Thoracic aorta (tissue), 2 donors: ENCODE data around the gene WNT7B. TPM values are rescaled to one million over a fixed set of nuclear protein-coding genes. Genes with fewer than 3 reads are reported as not detected.

Experiments used
- ATAC-seq: fragments of 150-250 bp; one replicate; pipeline ENCODE4 v1.8.0; 2017; ENCODE audit warnings: low read depth; ENCODE audit not compliant: insufficient number of reproducible peaks, low FRiP score
- DNase-seq: peaks from one replicate; pipeline ENCODE4 v3.0.0-alpha.2; 2020; ENCODE audit warnings: low spot score
- H3K27ac ChIP-seq, 2 donors: fragments of 200-600 bp; sonication (generic); 1 replicate in 1 of 2; 2 replicates in 1 of 2; pipeline ENCODE4 v1.5.1; 2016; ENCODE audit warnings: mild to moderate bottlenecking in 2 of 2, moderate library complexity in 2 of 2
- H3K27me3 ChIP-seq: fragments of 200-600 bp; sonication (generic); replicated peaks from 2 replicates; pipeline ENCODE4 v1.6.0; 2016; ENCODE audit warnings: mild to moderate bottlenecking; ENCODE audit not compliant: insufficient read depth
- H3K36me3 ChIP-seq: fragments of 200-600 bp; sonication (generic); one replicate; pipeline ENCODE4 v1.5.1; 2016
- H3K4me1 ChIP-seq, 2 donors: fragments of 200-600 bp; sonication (generic); 1 replicate in 1 of 2; 2 replicates in 1 of 2; pipeline versions ENCODE4 v1.5.1 to v1.6.0; 2016; ENCODE audit warnings: low read depth in 2 of 2, mild to moderate bottlenecking in 1 of 2; ENCODE audit not compliant: control insufficient read depth in 1 of 2
- H3K4me3 ChIP-seq: fragments of 200-600 bp; sonication (generic); 2 replicates; pipeline ENCODE4 v1.5.1; 2016; ENCODE audit warnings: mild to moderate bottlenecking
- H3K9me3 ChIP-seq: fragments of 200-600 bp; sonication (generic); 2 replicates; pipeline ENCODE4 v1.5.1; 2016
- CTCF ChIP-seq: fragments of 200-600 bp; sonication (generic); IDR thresholded peaks from one replicate; pipeline ENCODE4 v1.5.1; 2019; ENCODE audit warnings: antibody characterized with exemption
- total RNA-seq, 2 donors: library from RNA; depleted of rRNA; stranded (reverse); fragments of >200 nt; gene quantifications; one replicate each; pipeline versions ENCODE4 v1.1.0 to v1.2.3, GENCODE V29; 2016

The WNT7B gene
- total RNA-seq, 2 donors from 2014 or later, result not detected

GRCh38 chr22:45895436-45896152 is 81.4 kb downstream of the WNT7B start:
- ATAC-seq (no peak), DNase-seq (no peak)
- H3K4me3 ChIP-seq, result no peak overlapping the region
- H3K9me3 ChIP-seq, result no peaks in the 10 kb centered on the region
- H3K4me1 ChIP-seq, result no peaks in the 10 kb centered on the region
- TF ChIP-seq CTCF, result no peak
- H3K36me3 ChIP-seq, result no peaks in the 10 kb centered on the region
- no peaks in the 10 kb centered on the region for H3K27me3 ChIP-seq
- no peak overlapping the region for H3K27ac ChIP-seq

GRCh38 chr22:45893516-45893915 is 83.4 kb downstream of the WNT7B start:
- Histone ChIP-seq H3K4me3 (no peak overlapping the region), H3K4me1 (no peaks in the 10 kb centered on the region), H3K27me3 (no peaks in the 10 kb centered on the region), H3K9me3 (no peaks in the 10 kb centered on the region), H3K27ac (no peak overlapping the region), H3K36me3 (no peaks in the 10 kb centered on the region)
- ATAC-seq (no peak), DNase-seq (no peak)
- TF ChIP-seq CTCF, result no peak

- Histone ChIP-seq H3K9me3 (no peaks in the 10 kb centered on the region), H3K36me3 (no peaks in the 10 kb centered on the region), H3K27me3 (no peaks in the 10 kb centered on the region), H3K27ac (no peak overlapping the region), H3K4me1 (no peaks in the 10 kb centered on the region), H3K4me3 (no peak overlapping the region)
- TF ChIP-seq CTCF, result no peak
- DNase-seq, result no peak
- ATAC-seq, result no peak
These were observed 84.1 kb downstream of the WNT7B start for GRCh38 chr22:45892681-45893461.

- ATAC-seq, result no peak
- H3K27ac ChIP-seq, result no peak overlapping the region
- DNase-seq, result no peak
- H3K4me1 ChIP-seq, result no peaks in the 10 kb centered on the region
- no peaks in the 10 kb centered on the region for H3K27me3 ChIP-seq
- no peaks in the 10 kb centered on the region for H3K9me3 ChIP-seq
- H3K4me3 ChIP-seq, result no peak overlapping the region
- no peak for TF ChIP-seq CTCF
- no peaks in the 10 kb centered on the region for H3K36me3 ChIP-seq
These were observed 84.9 kb downstream of the WNT7B start for GRCh38 chr22:45891996-45892621.

- H3K36me3 ChIP-seq, result no peaks in the 10 kb centered on the region
- no peaks in the 10 kb centered on the region for H3K9me3 ChIP-seq
- no peak for TF ChIP-seq CTCF
- no peaks in the 10 kb centered on the region for H3K4me1 ChIP-seq
- H3K4me3 ChIP-seq, result no peak overlapping the region
- DNase-seq, result no peak
- no peaks in the 10 kb centered on the region for H3K27me3 ChIP-seq
- no peak for ATAC-seq
- no peak overlapping the region for H3K27ac ChIP-seq
These were observed 85.4 kb downstream of the WNT7B start for GRCh38 chr22:45891471-45891995.
